HG03097 (cell line): ENCODE results near the gene OCSTAMP.

Source experiments
- ATAC-seq: cut with Tn5 transposase; IDR thresholded peaks from one replicate; pipeline ENCODE4 v1.9.1; 2021; ENCODE audit not compliant: unreplicated experiment, low FRiP score

Gene OCSTAMP

DNA sequence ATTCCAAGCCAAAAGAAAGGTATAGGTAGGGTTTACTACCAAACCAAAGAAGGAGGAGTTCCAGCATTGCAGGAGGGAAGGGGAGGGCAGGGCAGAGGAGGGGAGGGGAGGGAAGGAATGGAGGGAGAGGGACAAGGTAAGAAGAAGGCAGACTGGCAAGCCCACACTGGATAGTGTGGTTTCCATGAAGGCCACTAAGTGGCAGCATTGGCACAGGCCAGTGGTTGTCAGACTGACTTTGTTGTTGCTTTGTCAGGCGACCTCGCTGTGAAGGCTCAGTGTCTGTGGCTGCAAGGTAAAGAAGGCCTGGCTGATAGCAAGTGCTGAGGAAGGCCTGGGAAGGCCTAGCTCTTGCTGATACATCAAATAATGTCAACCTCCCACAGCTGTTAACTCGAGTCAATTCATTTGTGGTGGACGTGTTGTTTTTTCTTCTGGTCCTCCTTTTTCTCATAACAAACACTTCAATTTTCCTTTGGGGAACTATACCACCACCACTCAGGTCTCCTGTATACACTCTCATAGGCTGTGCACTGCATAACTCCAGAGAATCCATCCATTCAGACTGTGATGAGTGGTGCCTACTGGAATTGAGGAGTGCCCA is 29.4 kb downstream of the OCSTAMP start:
- no peak for ATAC-seq

DNA sequence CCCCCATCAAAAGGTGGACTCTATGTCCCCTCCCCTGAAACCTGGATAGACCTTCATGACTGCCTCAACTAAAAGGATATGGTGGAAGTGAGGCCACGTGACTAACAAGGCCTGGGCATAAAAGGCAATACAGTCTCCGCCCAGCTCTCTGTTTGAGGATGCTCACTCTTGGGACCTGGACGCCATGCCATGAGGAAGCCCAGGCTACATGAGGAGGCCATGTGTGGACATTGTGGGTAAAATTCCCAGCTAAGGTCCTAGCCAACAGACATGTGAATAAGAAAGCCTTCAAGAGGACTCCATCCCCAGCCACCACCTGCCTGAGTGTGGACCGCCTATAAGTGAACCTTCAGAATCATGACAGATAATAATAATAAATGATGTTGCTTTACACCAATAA is 29.9 kb downstream of the OCSTAMP start:
- ATAC-seq = no peak

GRCh38 chr20:46519471-46520068 is 30.9 kb downstream of the OCSTAMP start:
- ATAC-seq = no peak

DNA sequence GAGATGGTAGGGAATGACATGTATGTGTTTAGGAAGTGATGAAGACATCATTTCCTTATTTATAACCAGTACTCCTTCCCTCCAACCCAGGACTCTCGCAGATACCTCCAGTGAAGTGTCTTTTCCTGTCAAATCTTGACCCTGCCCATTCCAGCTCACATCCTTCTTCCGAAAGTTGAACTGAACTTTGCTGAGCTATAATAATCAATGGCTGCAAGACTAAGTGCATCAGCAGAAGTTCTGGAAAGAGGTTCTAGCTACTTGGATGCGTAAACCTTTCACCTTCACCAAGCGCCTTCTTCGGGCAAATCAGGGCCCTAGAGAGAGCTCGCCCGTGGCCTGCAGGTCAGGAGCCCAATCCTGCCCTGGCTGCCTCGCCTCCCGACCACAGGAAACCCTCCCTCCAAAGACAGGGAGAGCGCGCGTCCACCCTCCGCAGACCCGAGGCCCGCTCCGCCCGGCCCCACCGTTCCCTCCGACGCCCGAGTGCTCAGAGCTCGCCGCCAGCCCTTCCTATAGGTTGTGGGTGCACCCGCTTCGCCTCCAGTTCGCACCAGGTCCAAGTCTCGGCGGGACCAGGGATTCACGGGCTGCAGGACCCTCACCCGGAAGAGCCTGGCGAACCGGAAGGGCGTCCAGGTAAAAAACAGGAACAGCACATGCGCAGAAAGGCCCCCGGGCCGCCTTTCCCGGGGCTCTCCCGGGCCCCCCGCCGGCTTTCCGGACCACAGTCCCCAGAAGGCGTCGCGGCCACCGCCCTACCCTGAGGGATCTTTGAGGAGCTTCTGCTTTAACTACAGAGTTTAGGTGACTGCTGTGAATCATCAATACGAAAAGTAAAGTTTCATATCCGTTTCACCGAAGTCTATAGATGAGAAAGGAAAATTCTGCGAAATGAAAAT is 37.3 kb downstream of the OCSTAMP start, which contains the start of gene ZNF334:
Gene ZNF334, minus strand, starts transcription at position 617 of the 902 bp plus-strand sequence. CDS start 1,457 bp downstream, outside the sequence.
- ATAC-seq = peak; percentile 63

DNA sequence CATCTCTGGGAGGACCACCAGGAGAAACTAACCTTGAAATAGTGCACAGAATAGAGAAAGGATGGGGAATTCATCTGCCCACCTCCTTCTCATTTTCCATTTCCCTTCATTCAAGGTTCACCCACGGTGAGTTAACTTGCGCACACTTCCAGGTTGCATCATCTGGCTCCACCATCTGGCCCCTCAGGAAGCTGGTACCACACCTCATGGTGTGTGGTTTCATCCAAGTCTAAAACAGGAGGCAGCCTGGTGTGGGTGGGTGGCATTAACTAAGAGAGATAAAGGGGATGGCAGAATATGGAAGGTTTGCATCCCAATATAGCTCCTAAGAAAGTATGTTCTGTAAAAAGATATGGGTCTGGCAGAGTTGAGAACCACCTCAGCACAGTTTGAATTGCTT is 40.9 kb downstream of the OCSTAMP start:
- no peak for ATAC-seq

- no peak for ATAC-seq
Observed at GRCh38 chr20:46507760-46508407, 42.6 kb downstream of the OCSTAMP start.

GRCh38 chr20:46505506-46505905 is 44.9 kb downstream of the OCSTAMP start:
- no peak for ATAC-seq

GRCh38 chr20:46501961-46502360 is 48.5 kb downstream of the OCSTAMP start:
- ATAC-seq = no peak

DNA sequence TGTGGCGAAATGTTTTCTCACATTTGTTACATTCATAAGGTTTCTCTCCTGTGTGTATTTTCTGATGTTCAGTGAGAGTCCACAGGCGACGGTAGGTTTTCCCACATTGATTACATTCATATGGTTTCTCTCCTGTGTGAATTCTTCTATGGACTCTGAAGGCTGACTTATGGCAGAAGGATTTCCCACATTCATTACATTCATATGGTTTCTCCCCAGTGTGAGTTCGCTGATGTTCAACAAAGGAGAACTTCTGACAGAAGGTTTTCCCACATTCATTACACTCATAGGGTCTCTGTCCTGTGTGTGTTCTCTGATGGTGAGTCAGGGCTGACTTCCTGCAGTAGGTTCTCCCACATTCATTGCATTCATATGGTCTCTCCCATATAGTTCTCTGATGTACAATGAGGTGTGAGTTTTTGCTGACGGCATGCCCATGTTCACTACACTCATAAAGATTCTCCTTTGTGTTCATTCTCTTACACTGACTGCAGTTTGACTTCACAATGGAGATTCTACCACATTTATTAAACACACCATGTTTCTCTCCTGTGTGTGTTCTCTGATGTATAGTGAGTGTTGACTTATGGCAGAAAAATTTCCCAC is 49.0 kb downstream of the OCSTAMP start:
- no peak for ATAC-seq

DNA sequence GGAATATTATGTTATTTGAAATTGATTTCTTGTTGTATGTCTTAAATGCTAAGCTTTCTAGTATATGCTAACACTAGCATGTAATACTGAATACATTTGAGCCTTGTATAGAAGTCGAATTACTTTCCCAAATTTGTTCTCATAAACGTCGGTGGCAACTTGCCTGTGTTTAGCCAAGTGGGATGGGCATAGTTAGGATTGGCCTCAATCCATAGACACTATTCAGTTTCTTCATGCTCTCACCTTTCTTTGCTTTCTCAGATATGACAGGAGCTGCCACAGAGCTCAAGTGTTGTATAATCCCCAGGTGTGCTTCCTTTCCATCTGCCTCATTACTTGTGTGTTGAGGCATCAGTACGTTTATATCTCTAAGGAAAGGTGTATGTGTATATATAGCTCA is 56.4 kb downstream of the OCSTAMP start:
- no peak for ATAC-seq

DNA sequence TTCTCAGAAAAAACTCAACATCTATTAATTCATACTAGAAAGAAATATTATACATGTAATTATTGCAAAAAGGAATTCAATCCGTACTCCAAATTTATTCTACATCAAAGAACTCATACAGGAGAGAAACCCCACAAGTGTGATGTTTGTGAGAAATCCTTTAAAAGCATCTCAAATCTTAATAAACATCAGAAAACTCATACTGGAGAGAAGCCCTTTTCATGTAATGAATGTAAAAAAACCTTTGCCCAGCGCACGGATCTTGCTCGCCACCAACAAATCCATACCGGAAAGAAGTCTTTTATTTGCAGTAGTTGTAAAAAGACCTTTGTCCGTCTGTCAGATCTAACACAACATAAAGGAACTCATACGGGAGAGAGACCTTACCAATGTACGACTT is 59.1 kb downstream of the OCSTAMP start:
- no peak for ATAC-seq
